IMR-90 (cell line): ENCODE data around the gene CPN2. TPM values are rescaled to one million over a fixed set of nuclear protein-coding genes. Genes with fewer than 3 reads are reported as not detected.

Source experiments
- polyA plus RNA-seq, 3 experiments: library from polyadenylated mRNA; depleted of rRNA; stranded (reverse); fragments of >200 nt; gene quantifications; 2 replicates each; pipeline ENCODE4 v1.2.3, GENCODE V29; 2012; ENCODE audit warnings: low replicate concordance in 1 of 3
- total RNA-seq: library from RNA; depleted of rRNA; stranded (reverse); fragments of >200 nt; gene quantifications from 2 replicates; pipeline ENCODE4 v1.2.3, GENCODE V29; 2012; rRNA removed

Gene CPN2
- total and polyA plus RNA-seq, 2 of the 4 experiments (the other 2 are of a cell fraction) = 0.07 TPM; not detected in 1

Other genes with a start within 250 kb of the CPN2 start
- gene HES1, start 215.2 kb downstream of the CPN2 start, total RNA-seq = 3.6 and 8.3 TPM in 2 replicates
- 6.7 and 30.8 TPM in 2 replicates for gene HES1, start 215.2 kb downstream of the CPN2 start, polyA plus RNA-seq (2012; rRNA removed)
- 2.5 and 3.3 TPM in 2 replicates for gene LRRC15, start 18.4 kb upstream of the CPN2 start, total RNA-seq
- 9.0 and 9.7 TPM in 2 replicates for gene LRRC15, start 18.4 kb upstream of the CPN2 start, polyA plus RNA-seq (2012; rRNA removed)
- gene GP5, start 47.9 kb upstream of the CPN2 start, total RNA-seq = under 0.01 TPM in 2 replicates
- gene GP5, start 47.9 kb upstream of the CPN2 start, polyA plus RNA-seq (2012; rRNA removed) = 0.12 and 0.16 TPM in 2 replicates
- 154 and 284 TPM in 2 replicates for gene ATP13A3, start 135.7 kb upstream of the CPN2 start, total RNA-seq
- gene ATP13A3, start 135.7 kb upstream of the CPN2 start, polyA plus RNA-seq (2012; rRNA removed) = 37.5 and 48.1 TPM in 2 replicates